Retinal pigment epithelial cell (primary cell): ENCODE data around the gene USP10.

ENCODE experiments used
- DNase-seq: peaks from one replicate; pipeline ENCODE4 v3.0.0-alpha.2; 2010; ENCODE audit warnings: low read depth
- H3K4me3 ChIP-seq: 2 replicates; pipeline ENCODE4 v1.5.1; 2011; ENCODE audit warnings: mild to moderate bottlenecking, low read length, control low read depth, moderate library complexity
- TF ChIP-seq, protein P1 (sequence below): conservative IDR thresholded peaks from 2 replicates; pipeline ENCODE4 v1.5.1; 2011; ENCODE audit warnings: low read depth, low read length, control low read depth, inconsistent platforms

USP10 gene

DNA sequence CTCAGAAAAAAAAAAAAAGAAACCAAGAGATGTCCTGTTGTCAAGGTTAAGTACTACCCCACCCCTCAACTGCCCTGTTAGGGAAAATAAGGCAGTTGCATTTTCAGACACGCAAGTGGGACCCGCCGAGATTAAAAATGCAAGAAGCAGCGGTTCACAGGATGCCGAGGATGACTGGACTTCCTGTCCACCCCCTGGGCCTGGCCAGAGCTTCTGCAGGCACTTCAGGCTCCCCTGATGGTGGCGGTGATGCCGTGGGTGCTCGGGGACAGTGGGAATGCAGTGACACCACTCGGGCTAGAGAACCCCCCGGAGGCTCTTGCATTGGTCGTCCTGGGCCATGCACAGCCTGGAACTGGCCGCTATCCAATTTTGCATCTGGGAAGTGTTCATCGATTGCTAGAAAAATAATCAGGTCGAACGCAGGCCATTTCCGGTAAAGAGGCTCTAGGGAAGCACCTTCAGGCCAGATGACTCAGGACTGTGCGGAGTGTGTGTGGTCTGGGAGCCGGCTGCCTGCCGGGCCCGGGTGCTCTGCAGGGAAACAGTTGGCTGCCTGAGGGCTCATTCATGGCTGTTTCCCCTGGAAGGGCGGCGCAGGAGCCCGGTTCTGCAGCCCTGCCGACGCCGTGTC is 106.6 kb downstream of the USP10 start:
- no peak overlapping the region for H3K4me3 ChIP-seq
- TF ChIP-seq, protein P1, sequence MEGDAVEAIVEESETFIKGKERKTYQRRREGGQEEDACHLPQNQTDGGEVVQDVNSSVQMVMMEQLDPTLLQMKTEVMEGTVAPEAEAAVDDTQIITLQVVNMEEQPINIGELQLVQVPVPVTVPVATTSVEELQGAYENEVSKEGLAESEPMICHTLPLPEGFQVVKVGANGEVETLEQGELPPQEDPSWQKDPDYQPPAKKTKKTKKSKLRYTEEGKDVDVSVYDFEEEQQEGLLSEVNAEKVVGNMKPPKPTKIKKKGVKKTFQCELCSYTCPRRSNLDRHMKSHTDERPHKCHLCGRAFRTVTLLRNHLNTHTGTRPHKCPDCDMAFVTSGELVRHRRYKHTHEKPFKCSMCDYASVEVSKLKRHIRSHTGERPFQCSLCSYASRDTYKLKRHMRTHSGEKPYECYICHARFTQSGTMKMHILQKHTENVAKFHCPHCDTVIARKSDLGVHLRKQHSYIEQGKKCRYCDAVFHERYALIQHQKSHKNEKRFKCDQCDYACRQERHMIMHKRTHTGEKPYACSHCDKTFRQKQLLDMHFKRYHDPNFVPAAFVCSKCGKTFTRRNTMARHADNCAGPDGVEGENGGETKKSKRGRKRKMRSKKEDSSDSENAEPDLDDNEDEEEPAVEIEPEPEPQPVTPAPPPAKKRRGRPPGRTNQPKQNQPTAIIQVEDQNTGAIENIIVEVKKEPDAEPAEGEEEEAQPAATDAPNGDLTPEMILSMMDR, result no peak
- no peak for DNase-seq

- TF ChIP-seq, protein P1, result no peak
- H3K4me3 ChIP-seq, result no peak overlapping the region
- DNase-seq, result no peak
Observed at GRCh38 chr16:84806890-84807258, 107.1 kb downstream of the USP10 start.

DNA sequence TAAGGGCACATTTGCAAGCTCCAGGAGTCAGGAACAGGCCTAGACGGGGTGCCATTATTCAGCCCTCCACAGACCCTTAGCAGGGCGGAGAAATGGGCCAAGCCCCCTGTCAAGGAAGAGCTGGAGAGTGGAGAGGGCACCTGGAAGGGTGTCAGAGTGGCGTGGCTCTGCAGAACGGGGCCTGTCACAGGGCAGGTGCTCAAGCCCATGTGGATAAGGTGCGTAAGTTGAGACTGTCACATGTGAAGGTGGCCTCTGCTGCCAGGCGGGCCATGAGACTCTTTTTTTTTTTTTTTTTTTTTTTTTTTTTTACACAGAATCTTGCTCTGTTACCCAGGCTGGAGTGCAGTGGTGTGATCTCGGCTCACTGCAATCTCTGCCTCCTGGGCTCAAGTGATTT is 108.0 kb downstream of the USP10 start:
- TF ChIP-seq, protein P1, result no peak

GRCh38 chr16:84808826-84809225 is 109.0 kb downstream of the USP10 start:
- DNase-seq, result no peak
- no peak overlapping the region for H3K4me3 ChIP-seq
- TF ChIP-seq, protein P1, result no peak

More for the DNA sequence above, 108.0 kb downstream of the USP10 start:
- no peak overlapping the region for H3K4me3 ChIP-seq
- DNase-seq, result no peak

GRCh38 chr16:84810518-84811273 is 110.9 kb downstream of the USP10 start:
- no peak for DNase-seq
- H3K4me3 ChIP-seq, result no peak overlapping the region
- TF ChIP-seq, protein P1, result no peak

DNA sequence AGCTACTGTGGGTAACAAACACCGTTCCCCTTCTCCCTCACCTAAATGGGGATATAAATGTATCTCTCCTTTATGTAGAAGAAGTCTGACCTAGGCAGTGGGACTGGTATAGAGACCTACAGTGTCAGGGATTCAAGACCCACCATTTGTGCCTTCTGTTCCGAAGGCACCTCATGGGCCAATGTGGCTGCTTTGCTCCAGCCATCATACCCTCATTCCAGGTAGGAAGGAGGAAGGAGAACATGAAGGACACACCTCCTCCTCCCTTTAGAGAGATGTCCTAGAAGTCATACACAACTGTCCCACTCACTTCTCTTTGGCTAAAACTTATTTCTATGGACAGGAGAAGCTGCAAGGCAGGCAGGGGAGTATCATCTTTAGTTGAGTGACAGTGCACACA is 111.7 kb downstream of the USP10 start:
- TF ChIP-seq, protein P1, result no peak
- H3K4me3 ChIP-seq, result no peak overlapping the region
- DNase-seq, result no peak
